ENCODE measurements around the gene COL4A3.

The COL4A3 gene

DNA sequence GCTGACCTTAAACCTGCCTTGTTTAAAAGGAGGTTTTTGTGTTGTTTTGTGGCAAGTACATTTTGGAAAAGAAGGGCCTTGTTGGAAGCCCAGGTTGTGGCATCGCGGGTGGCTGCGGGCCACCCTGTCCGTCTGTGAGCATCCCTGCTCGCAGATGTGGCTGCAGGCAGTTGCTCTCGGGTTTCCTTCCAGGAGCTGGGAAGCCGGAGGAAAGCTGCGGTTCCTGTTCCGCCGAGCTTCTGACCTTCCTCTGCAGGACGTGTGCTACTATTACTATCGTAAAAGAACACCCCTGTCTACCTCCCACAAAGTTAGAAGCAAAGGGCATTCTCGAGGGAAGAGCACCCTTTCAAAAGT is 161.4 kb downstream of the COL4A3 start:
- Histone ChIP-seq H3K27ac (peak overlapping the region; percentile 82), H3K27me3 (replicated peaks) (no peaks in the 10 kb centered on the region), H3K4me3 (ENCODE audit: low read depth, low read length) (peak overlapping the region; percentile 89), H3K36me3 (replicated peaks) (no peaks in the 10 kb centered on the region)
- in situ Hi-C loops (cut with HindIII; ENCODE audit: low pct_ligation_motif_present, low sequenced_read_pairs) = no loop called here
- TF ChIP-seq, protein P1, sequence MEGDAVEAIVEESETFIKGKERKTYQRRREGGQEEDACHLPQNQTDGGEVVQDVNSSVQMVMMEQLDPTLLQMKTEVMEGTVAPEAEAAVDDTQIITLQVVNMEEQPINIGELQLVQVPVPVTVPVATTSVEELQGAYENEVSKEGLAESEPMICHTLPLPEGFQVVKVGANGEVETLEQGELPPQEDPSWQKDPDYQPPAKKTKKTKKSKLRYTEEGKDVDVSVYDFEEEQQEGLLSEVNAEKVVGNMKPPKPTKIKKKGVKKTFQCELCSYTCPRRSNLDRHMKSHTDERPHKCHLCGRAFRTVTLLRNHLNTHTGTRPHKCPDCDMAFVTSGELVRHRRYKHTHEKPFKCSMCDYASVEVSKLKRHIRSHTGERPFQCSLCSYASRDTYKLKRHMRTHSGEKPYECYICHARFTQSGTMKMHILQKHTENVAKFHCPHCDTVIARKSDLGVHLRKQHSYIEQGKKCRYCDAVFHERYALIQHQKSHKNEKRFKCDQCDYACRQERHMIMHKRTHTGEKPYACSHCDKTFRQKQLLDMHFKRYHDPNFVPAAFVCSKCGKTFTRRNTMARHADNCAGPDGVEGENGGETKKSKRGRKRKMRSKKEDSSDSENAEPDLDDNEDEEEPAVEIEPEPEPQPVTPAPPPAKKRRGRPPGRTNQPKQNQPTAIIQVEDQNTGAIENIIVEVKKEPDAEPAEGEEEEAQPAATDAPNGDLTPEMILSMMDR (IDR thresholded peaks at IDR 0.05; ENCODE audit: low read depth, low read length, missing control alignments) = no peak
- peak; percentile 33 for DNase-seq

- H3K36me3 ChIP-seq (replicated peaks) = no peaks in the 10 kb centered on the region
- H3K27ac ChIP-seq = no peak overlapping the region
- TF ChIP-seq, protein P1 (IDR thresholded peaks at IDR 0.05; ENCODE audit: low read depth, low read length, missing control alignments) = no peak
- H3K27me3 ChIP-seq (replicated peaks) = no peaks in the 10 kb centered on the region
- in situ Hi-C loops (cut with HindIII; ENCODE audit: low pct_ligation_motif_present, low sequenced_read_pairs) = no loop called here
- no peak for DNase-seq
- H3K4me3 ChIP-seq (ENCODE audit: low read depth, low read length) = no peak overlapping the region
Measured at GRCh38 chr2:227326783-227327182, 162.4 kb downstream of the COL4A3 start.

DNA sequence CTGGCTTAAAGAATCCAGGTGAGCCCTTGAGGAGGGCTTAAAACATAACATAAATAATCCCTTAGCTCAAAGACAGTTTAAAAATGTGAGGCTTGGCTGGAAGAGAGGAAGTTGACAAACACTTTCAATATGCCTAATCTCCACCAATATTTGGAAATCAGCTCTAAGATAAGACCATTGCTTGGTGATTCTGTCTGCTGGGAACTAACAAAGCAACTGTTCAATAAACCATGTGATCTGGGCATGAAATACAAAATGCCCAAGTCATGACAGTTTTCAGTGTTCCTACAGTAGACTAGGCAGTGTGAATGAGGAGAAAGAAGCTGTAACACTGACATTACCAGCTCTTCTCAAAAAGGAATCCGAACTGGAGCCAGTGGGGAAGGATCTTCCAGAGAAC is 171.3 kb downstream of the COL4A3 start:
- TF ChIP-seq, protein P1 (IDR thresholded peaks at IDR 0.05; ENCODE audit: low read depth, low read length, missing control alignments) = no peak
- Histone ChIP-seq H3K27me3 (replicated peaks) (no peaks in the 10 kb centered on the region), H3K27ac (no peak overlapping the region), H3K4me3 (ENCODE audit: low read depth, low read length) (no peak overlapping the region), H3K36me3 (replicated peaks) (peaks cover 14% of the 10 kb centered on the region)
- in situ Hi-C loops (cut with HindIII; ENCODE audit: low pct_ligation_motif_present, low sequenced_read_pairs) = no loop called here
- no peak for DNase-seq

DNA sequence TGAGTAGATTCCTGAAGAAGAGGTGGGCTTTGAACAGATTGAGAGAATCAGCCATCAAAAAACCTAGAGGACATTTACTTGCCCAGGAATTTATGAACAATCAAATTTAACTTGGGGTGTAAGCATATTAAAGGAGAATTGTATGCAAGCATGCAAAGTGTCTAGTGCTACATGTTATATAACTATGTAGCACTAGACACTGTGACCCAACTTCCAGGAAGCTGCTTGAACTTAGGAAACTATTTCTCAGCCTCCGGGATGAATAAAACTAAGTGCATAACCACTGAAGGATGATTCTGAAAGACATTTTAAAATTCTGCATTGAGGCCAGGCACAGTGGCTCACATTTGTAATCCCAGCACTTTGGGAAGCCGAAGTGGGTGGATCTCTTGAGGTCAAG is 173.0 kb downstream of the COL4A3 start:
- no peak overlapping the region for H3K27ac ChIP-seq
- in situ Hi-C loops (cut with HindIII; ENCODE audit: low pct_ligation_motif_present, low sequenced_read_pairs) = no loop called here
- H3K36me3 ChIP-seq (replicated peaks) = peaks cover 14% of the 10 kb centered on the region
- DNase-seq = no peak
- no peaks in the 10 kb centered on the region for H3K27me3 ChIP-seq (replicated peaks)
- H3K4me3 ChIP-seq (ENCODE audit: low read depth, low read length) = no peak overlapping the region
- TF ChIP-seq, protein P1 (IDR thresholded peaks at IDR 0.05; ENCODE audit: low read depth, low read length, missing control alignments) = no peak

DNA sequence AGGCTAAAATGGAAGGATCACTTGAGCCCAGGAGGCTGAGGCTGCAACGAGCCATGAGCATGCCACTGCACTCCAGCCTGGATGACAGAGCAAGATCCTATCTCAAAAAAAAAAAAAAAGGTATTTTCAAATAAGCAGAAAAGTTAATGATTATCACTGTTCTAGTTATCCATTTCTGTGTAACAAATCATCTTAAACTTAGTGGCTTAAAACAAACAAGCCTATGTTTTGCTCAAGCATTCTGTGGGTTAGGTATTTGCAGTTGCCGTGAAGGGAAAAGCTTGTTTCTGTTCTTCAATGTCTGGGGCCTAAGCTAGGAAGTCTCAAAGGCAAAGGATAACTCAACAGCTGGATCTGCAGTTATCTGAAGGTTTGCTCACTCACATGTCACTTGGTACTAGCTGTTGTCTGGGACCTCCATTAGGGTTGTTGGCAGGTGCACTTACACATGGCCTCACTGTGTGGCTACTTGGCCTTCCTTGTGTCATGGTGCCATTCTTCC is 174.7 kb downstream of the COL4A3 start:
- TF ChIP-seq, protein P1 (IDR thresholded peaks at IDR 0.05; ENCODE audit: low read depth, low read length, missing control alignments) = no peak
- in situ Hi-C loops (cut with HindIII; ENCODE audit: low pct_ligation_motif_present, low sequenced_read_pairs) = no loop called here
- Histone ChIP-seq H3K27me3 (replicated peaks) (no peaks in the 10 kb centered on the region), H3K36me3 (replicated peaks) (peaks cover 8% of the 10 kb centered on the region), H3K4me3 (ENCODE audit: low read depth, low read length) (no peak overlapping the region), H3K27ac (no peak overlapping the region)
- DNase-seq = no peak

DNA sequence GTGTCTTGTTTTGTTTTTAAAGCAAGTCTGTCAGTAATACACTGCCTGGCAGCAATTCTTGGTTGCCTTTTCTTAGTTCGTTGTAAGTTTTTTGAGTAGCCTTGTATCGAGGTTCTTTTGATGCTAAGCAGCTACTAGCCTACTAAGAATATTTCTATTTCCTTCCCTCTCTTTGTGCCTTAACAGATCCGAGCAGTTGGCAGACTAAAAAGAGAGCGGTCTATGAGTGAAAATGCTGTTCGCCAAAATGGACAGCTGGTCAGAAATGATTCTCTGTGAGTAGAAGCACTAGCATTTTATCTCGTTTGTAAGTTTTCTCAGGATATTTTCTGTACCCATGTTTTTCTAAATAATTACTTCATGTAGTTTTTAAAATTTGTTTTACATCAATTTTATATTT is 175.7 kb downstream of the COL4A3 start:
- no peak for DNase-seq
- in situ Hi-C loops (cut with HindIII; ENCODE audit: low pct_ligation_motif_present, low sequenced_read_pairs) = no loop called here
- TF ChIP-seq, protein P1 (IDR thresholded peaks at IDR 0.05; ENCODE audit: low read depth, low read length, missing control alignments) = no peak
- H3K27ac ChIP-seq = no peak overlapping the region
- H3K36me3 ChIP-seq (replicated peaks) = peaks cover 8% of the 10 kb centered on the region
- no peaks in the 10 kb centered on the region for H3K27me3 ChIP-seq (replicated peaks)
- no peak overlapping the region for H3K4me3 ChIP-seq (ENCODE audit: low read depth, low read length)

Data from brain microvascular endothelial cell (primary cell).